HCT116 (cell line): ENCODE results near the gene THSD8. TPM values are rescaled to one million over a fixed set of nuclear protein-coding genes. Genes with fewer than 3 reads are reported as not detected.

Experiments used
- ATAC-seq: fragments of 200-7000 bp; cut with Tn5 transposase; 2 replicates; pipeline ENCODE4 v1.9.1; 2020; ENCODE audit warnings: mild to moderate bottlenecking, moderate library complexity
- BruUV-seq: library from RNA; stranded (reverse); fragments of 400-500 nt; replicated peaks from 2 replicates; lab custom pipeline; 2021; lab: Mats Ljungman, UMichigan
- CTCF ChIA-PET: fragments of 300-600 bp; sonication (Branson Sonifier 250); formaldehyde crosslinking; loops from one replicate; lab custom pipeline; 2021; ENCODE audit warnings: antibody characterized with exemption; lab: Charles Lee
- POLR2A ChIA-PET: fragments of 300-600, 350-600 bp; sonication (Branson Sonifier 250); formaldehyde crosslinking; loops from one replicate; lab custom pipeline; 2021; ENCODE audit warnings: antibody characterized with exemption; lab: Charles Lee
- RAD21 ChIA-PET, 2 experiments: fragments of 300-600 bp; sonication (Branson Sonifier 250); formaldehyde crosslinking; loops; one replicate each; lab custom pipeline; 2023; ENCODE audit warnings: low total read pairs in 2 of 2; ENCODE audit not compliant: uncharacterized antibody in 2 of 2, unreplicated experiment in 2 of 2, low non-redundant PET in 1 of 2; lab: Charles Lee
- DNase-seq: peaks from one replicate; pipeline ENCODE4 v3.0.0-alpha.2; 2010; ENCODE audit warnings: low read depth, low spot score
- H2AFZ ChIP-seq: fragments of 200-600 bp; shearing (Covaris generic), sonication (generic); 2 replicates; pipeline ENCODE4 v1.6.1; 2017; ENCODE audit warnings: low read depth, mixed run types, mixed read lengths, antibody characterized with exemption, low read length; ENCODE audit not compliant: poor library complexity, severe bottlenecking
- H3K27ac ChIP-seq: 2 replicates; pipeline ENCODE4 v1.5.1; 2012; ENCODE audit warnings: low read depth, low read length
- H3K27me3 ChIP-seq: fragments of 200-600 bp; sonication (generic); 2 replicates; pipeline ENCODE4 v1.6.1; 2016; ENCODE audit warnings: mixed run types, low read length, mixed read lengths; ENCODE audit not compliant: insufficient read depth
- H3K36me3 ChIP-seq, 2 experiments: fragments of 200-500 bp in 1 of 2; fragments of 200-600 bp in 1 of 2; sonication (Bioruptor generic) in 1 of 2; sonication (generic) in 1 of 2; 2 replicates each; pipeline versions ENCODE4 v1.5.1 to v1.6.1; 2014 to 2016; ENCODE audit warnings: low read length in 2 of 2, inconsistent platforms in 1 of 2, mixed read lengths in 1 of 2, mixed run types in 1 of 2; ENCODE audit not compliant: insufficient read depth in 2 of 2, control insufficient read depth in 1 of 2
- H3K4me1 ChIP-seq, 2 experiments: fragments of 200-600 bp in 1 of 2; sonication (generic) in 1 of 2; 2 replicates each; pipeline versions ENCODE4 v1.5.1 to v1.6.1; 2012 to 2017; ENCODE audit warnings: low read length in 2 of 2, inconsistent platforms in 1 of 2, mild to moderate bottlenecking in 1 of 2, mixed read lengths in 1 of 2, mixed run types in 1 of 2, moderate library complexity in 1 of 2; ENCODE audit not compliant: insufficient read depth in 2 of 2, control insufficient read depth in 1 of 2
- H3K4me2 ChIP-seq: fragments of 200-600 bp; sonication (generic); 2 replicates; pipeline ENCODE4 v1.6.1; 2017; ENCODE audit warnings: mixed run types, low read length, mixed read lengths
- H3K4me3 ChIP-seq, 2 experiments: fragments of 200-600 bp in 1 of 2; sonication (generic) in 1 of 2; replicated peaks in 1 of 2; 2 replicates each; pipeline ENCODE4 v1.5.1; 2011 to 2016; ENCODE audit warnings: low read length in 2 of 2, control low read depth in 1 of 2, low read depth in 1 of 2, mild to moderate bottlenecking in 1 of 2, mixed read lengths in 1 of 2, mixed run types in 1 of 2
- H3K79me2 ChIP-seq: fragments of 200-600 bp; sonication (generic); 2 replicates; pipeline ENCODE4 v1.6.1; 2017; ENCODE audit warnings: mild to moderate bottlenecking, mixed run types, low read length, moderate library complexity, mixed read lengths; ENCODE audit not compliant: insufficient read depth
- H3K9ac ChIP-seq: fragments of 200-600 bp; sonication (generic); 2 replicates; pipeline ENCODE4 v1.6.1; 2016; ENCODE audit warnings: low read length, mixed read lengths
- H3K9me2 ChIP-seq: fragments of 200-600 bp; sonication (generic), shearing (Covaris generic); 2 replicates; pipeline ENCODE4 v1.6.1; 2017; ENCODE audit warnings: mixed run types, mild to moderate bottlenecking, moderate library complexity; ENCODE audit not compliant: insufficient read depth
- H3K9me3 ChIP-seq, 2 experiments: fragments of 200-500 bp in 1 of 2; fragments of 200-600 bp in 1 of 2; sonication (Bioruptor generic) in 1 of 2; sonication (generic) in 1 of 2; 2 replicates each; pipeline ENCODE4 v1.6.1; 2014 to 2017; ENCODE audit warnings: low read length in 2 of 2, mixed read lengths in 2 of 2, inconsistent platforms in 1 of 2, low read depth in 1 of 2, mild to moderate bottlenecking in 1 of 2, mixed run types in 1 of 2, moderate library complexity in 1 of 2; ENCODE audit not compliant: control insufficient read depth in 1 of 2, insufficient read depth in 1 of 2
- H4K20me1 ChIP-seq: fragments of 200-600 bp; sonication (generic), shearing (Covaris generic); 2 replicates; pipeline ENCODE4 v1.6.1; 2017; ENCODE audit warnings: mixed run types, mild to moderate bottlenecking, moderate library complexity; ENCODE audit not compliant: insufficient read depth
- ATF3 ChIP-seq: IDR thresholded peaks from 2 replicates; pipeline ENCODE4 v1.6.1; 2012
- CTCF ChIP-seq, 3 experiments: fragments of 200-600 bp in 1 of 3; sonication (generic) in 1 of 3; IDR thresholded peaks in 2 of 3; conservative IDR thresholded peaks in 1 of 3; 2 replicates each; pipeline ENCODE4 v1.5.1; 2012 to 2017; ENCODE audit warnings: low read depth in 2 of 3, low read length in 2 of 3, antibody characterized with exemption in 1 of 3, borderline replicate concordance in 1 of 3, control low read depth in 1 of 3, mild to moderate bottlenecking in 1 of 3, mixed read lengths in 1 of 3, mixed run types in 1 of 3, moderate library complexity in 1 of 3; ENCODE audit not compliant: insufficient read depth in 1 of 3
- JUND ChIP-seq: IDR thresholded peaks from 2 replicates; pipeline ENCODE4 v1.6.1; 2012
- RAD21 ChIP-seq: IDR thresholded peaks from 2 replicates; pipeline ENCODE4 v1.6.1; 2012; ENCODE audit warnings: low read depth, mild to moderate bottlenecking
- intact Hi-C: fragments of 100-400 bp; cut with micrococcal nuclease; formaldehyde crosslinking; loops from 2 replicates; pipeline ENCODE4 v1.10.0; 2022
- total RNA-seq: library from RNA; stranded (reverse); gene quantifications from one replicate; pipeline ENCODE4 v1.2.1, GENCODE V29; 2021; ENCODE audit not compliant: unreplicated experiment

THSD8 gene
- total RNA-seq, 1 experiment from 2014 or later = 33.3 TPM

- RAD21 ChIA-PET = no interaction called here
- no peak for DNase-seq
Measured at GRCh38 chr19:12828494-12828893, 26.6 kb downstream of the THSD8 start.

GRCh38 chr19:12833418-12833737 is 31.5 kb downstream of the THSD8 start:
- POLR2A ChIA-PET = interaction anchor here (3.0 kb wide), 1 partner anchor 41 kb away, joined by 14 read pairs; the partner anchor contains the start of gene JUNB

More at GRCh38 chr19:12828494-12828893, 26.6 kb downstream of the THSD8 start:
- no TSS peak for BruUV-seq
- no peak overlapping the region for H2AFZ ChIP-seq
- CTCF ChIA-PET = interaction anchor here (1.3 kb wide), 1 partner anchor 9 kb away, joined by 4 read pairs; no protein-coding TSS in a partner anchor
- H3K9me3 ChIP-seq = no peaks in the 10 kb centered on the region
- peak; percentile 41 for ATAC-seq
- intact Hi-C loops = no loop called here
- H3K4me3 ChIP-seq = no peak overlapping the region
- H3K9ac ChIP-seq = no peak overlapping the region
- no peaks in the 10 kb centered on the region for H3K9me2 ChIP-seq
- POLR2A ChIA-PET = no interaction called here
- no peaks in the 10 kb centered on the region for H3K36me3 ChIP-seq
- no peak overlapping the region for H3K27ac ChIP-seq
- no peaks in the 10 kb centered on the region for H3K79me2 ChIP-seq
- H4K20me1 ChIP-seq = no peaks in the 10 kb centered on the region
- TF ChIP-seq RAD21 (no peak), CTCF (IDR thresholded peaks at IDR 0.05 in 2 of 3, conservative IDR thresholded peaks at IDR 0.05 in 1 of 3; ENCODE audit: borderline replicate concordance in 1 of 3, insufficient read depth in 1 of 3, low read depth in 2 of 3, low read length in 2 of 3) (no peak)
- no peak overlapping the region for H3K4me2 ChIP-seq
- H3K27me3 ChIP-seq = no peaks in the 10 kb centered on the region
- peaks cover 16 to 33% of the 10 kb centered on the region in 2 experiments for H3K4me1 ChIP-seq

More at GRCh38 chr19:12833418-12833737, 31.5 kb downstream of the THSD8 start:
- H3K79me2 ChIP-seq = no peaks in the 10 kb centered on the region; the same call in 1 of the 2 replicates
- H2AFZ ChIP-seq = no peak overlapping the region
- H3K9me3 ChIP-seq = no peaks in the 10 kb centered on the region
- ChIA-PET RAD21 (no interaction called here), CTCF (interaction anchor here (0.5 to 2.2 kb wide), 4 partner anchors 7 to 967 kb away, joined by 3 to 8 read pairs (median 4); no protein-coding TSS in a partner anchor)
- intact Hi-C loops = no loop called here
- no peaks in the 10 kb centered on the region for H3K9me2 ChIP-seq
- peak overlapping the region; percentile 69 for H3K4me2 ChIP-seq
- no TSS peak for BruUV-seq
- ATAC-seq (no peak), DNase-seq (no peak)
- no peaks in the 10 kb centered on the region for H3K36me3 ChIP-seq
- no peak for TF ChIP-seq ATF3
- TF ChIP-seq JUND = no peak
- H3K4me1 ChIP-seq = peaks cover 36 to 60% of the 10 kb centered on the region in 2 experiments
- 0 out of 2 replicates have a peak overlapping the region, but pooled peaks have one; percentile 27 for H3K9ac ChIP-seq
- H3K27ac ChIP-seq = no peak overlapping the region
- H3K4me3 ChIP-seq = peak overlapping the region; percentile 13 to 29; a peak in 3 of 4 replicates
- H4K20me1 ChIP-seq = no peaks in the 10 kb centered on the region
- H3K27me3 ChIP-seq = no peaks in the 10 kb centered on the region
